PC-3 (cell line): Measurements from ENCODE around the gene ATOSA. TPM values are rescaled to one million over a fixed set of nuclear protein-coding genes. Genes with fewer than 3 reads are reported as not detected.

Experiments
- ATAC-seq: fragments of 200-7000 bp; cut with Tn5 transposase; 2 replicates; pipeline ENCODE4 v1.9.1; 2020; ENCODE audit warnings: mild to moderate bottlenecking, moderate library complexity
- Bru-seq: library from RNA; stranded (reverse); fragments of 400-500 nt; gene quantifications from one replicate; lab custom pipeline; 2021; lab: Mats Ljungman, UMichigan
- BruChase-seq, 2 experiments: library from RNA; stranded (reverse); fragments of 400-500 nt; gene quantifications; one replicate each; lab custom pipeline; 2021; lab: Mats Ljungman, UMichigan
- BruUV-seq: library from RNA; stranded (reverse); fragments of 400-500 nt; replicated peaks from 2 replicates; lab custom pipeline; 2021; lab: Mats Ljungman, UMichigan
- CTCF ChIA-PET: fragments of 300-600 bp; sonication (Branson Sonifier 250); formaldehyde crosslinking; loops from one replicate; lab custom pipeline; 2022; ENCODE audit warnings: antibody characterized with exemption; lab: Charles Lee
- POLR2A ChIA-PET: fragments of 300-600 bp; sonication (Branson Sonifier 250); formaldehyde crosslinking; loops from one replicate; lab custom pipeline; 2022; ENCODE audit warnings: antibody characterized with exemption; ENCODE audit not compliant: unreplicated experiment; lab: Charles Lee
- DNase-seq: peaks from one replicate; pipeline ENCODE4 v3.0.0-alpha.2; 2015
- H2AFZ ChIP-seq: fragments of 300-600 bp; sonication (generic); 2 replicates; pipeline ENCODE4 v1.6.0; 2016; ENCODE audit warnings: antibody characterized with exemption, low read length
- H3F3A ChIP-seq: fragments of 300-600 bp; sonication (generic); one replicate; pipeline ENCODE4 v1.6.0; 2017; ENCODE audit warnings: antibody characterized with exemption, low read length, control low read depth, mild to moderate bottlenecking; ENCODE audit not compliant: unreplicated experiment
- H3K27ac ChIP-seq: fragments of 300-600 bp; sonication (generic); 2 replicates; pipeline ENCODE4 v1.5.1; 2016; ENCODE audit warnings: mild to moderate bottlenecking, low read length
- H3K27me3 ChIP-seq: fragments of 300-600 bp; sonication (generic); 2 replicates; pipeline ENCODE4 v1.6.1; 2016; ENCODE audit warnings: low read length, mixed read lengths
- H3K36me3 ChIP-seq: fragments of 300-600 bp; sonication (generic); 2 replicates; pipeline ENCODE4 v1.6.1; 2016; ENCODE audit warnings: low read depth, mixed run types, low read length, mixed read lengths
- H3K4me1 ChIP-seq: fragments of 300-600 bp; sonication (generic); 2 replicates; pipeline ENCODE4 v1.5.1; 2016; ENCODE audit warnings: low read length; ENCODE audit not compliant: insufficient read depth
- H3K4me2 ChIP-seq: fragments of 300-600 bp; sonication (generic); 2 replicates; pipeline ENCODE4 v1.6.0; 2016; ENCODE audit warnings: low read length
- H3K4me3 ChIP-seq: fragments of 300-600 bp; sonication (generic); 2 replicates; pipeline ENCODE4 v1.5.1; 2016; ENCODE audit warnings: mild to moderate bottlenecking, low read length, mixed read lengths
- H3K79me2 ChIP-seq: fragments of 300-600 bp; sonication (generic); 2 replicates; pipeline ENCODE4 v1.6.1; 2017; ENCODE audit warnings: low read length, mixed read lengths
- H3K9ac ChIP-seq: fragments of 300-600 bp; sonication (generic); 2 replicates; pipeline ENCODE4 v1.6.0; 2016; ENCODE audit warnings: mild to moderate bottlenecking, low read length
- H3K9me2 ChIP-seq: fragments of 300-600 bp; sonication (generic); replicated peaks from 2 replicates; pipeline ENCODE4 v1.6.1; 2016; ENCODE audit warnings: mixed run types, low read length, mixed read lengths
- H3K9me3 ChIP-seq: fragments of 300-600 bp; sonication (generic); 2 replicates; pipeline ENCODE4 v1.6.1; 2016; ENCODE audit warnings: low read length, mixed read lengths
- H4K20me1 ChIP-seq: fragments of 300-600 bp; sonication (generic); 2 replicates; pipeline ENCODE4 v1.6.1; 2016; ENCODE audit warnings: low read length, mixed read lengths
- CTCF ChIP-seq: fragments of 300-600 bp; sonication (generic); conservative IDR thresholded peaks from 2 replicates; pipeline ENCODE4 v1.5.1; 2017; ENCODE audit warnings: antibody characterized with exemption, low read depth, mild to moderate bottlenecking, low read length
- EZH2 ChIP-seq: fragments of 300-600 bp; sonication (generic); IDR thresholded peaks from one replicate; pipeline ENCODE4 v1.6.1; 2017; ENCODE audit warnings: antibody characterized with exemption, mild to moderate bottlenecking, low read length; ENCODE audit not compliant: unreplicated experiment
- EZH2phosphoT487 ChIP-seq: fragments of 300-600 bp; sonication (generic); IDR thresholded peaks from 2 replicates; pipeline ENCODE4 v1.6.1; 2018; ENCODE audit warnings: mild to moderate bottlenecking, antibody characterized with exemption, low read length, borderline replicate concordance
- intact Hi-C: fragments of 100-400 bp; cut with micrococcal nuclease; formaldehyde crosslinking; loops from 2 replicates; pipeline ENCODE4 v1.9.0; 2023
- long read RNA-seq: library from polyadenylated mRNA; unstranded; transcript quantifications from one replicate; pipeline ENCODE4 v2.0.0, GENCODE V29; 2021; ENCODE audit not compliant: unreplicated experiment
- total RNA-seq: library from RNA; depleted of rRNA; stranded (reverse); fragments of >200 nt; gene quantifications from 2 replicates; pipeline ENCODE4 v1.2.3, GENCODE V29; 2014; rRNA removed

ATOSA gene, protein sequence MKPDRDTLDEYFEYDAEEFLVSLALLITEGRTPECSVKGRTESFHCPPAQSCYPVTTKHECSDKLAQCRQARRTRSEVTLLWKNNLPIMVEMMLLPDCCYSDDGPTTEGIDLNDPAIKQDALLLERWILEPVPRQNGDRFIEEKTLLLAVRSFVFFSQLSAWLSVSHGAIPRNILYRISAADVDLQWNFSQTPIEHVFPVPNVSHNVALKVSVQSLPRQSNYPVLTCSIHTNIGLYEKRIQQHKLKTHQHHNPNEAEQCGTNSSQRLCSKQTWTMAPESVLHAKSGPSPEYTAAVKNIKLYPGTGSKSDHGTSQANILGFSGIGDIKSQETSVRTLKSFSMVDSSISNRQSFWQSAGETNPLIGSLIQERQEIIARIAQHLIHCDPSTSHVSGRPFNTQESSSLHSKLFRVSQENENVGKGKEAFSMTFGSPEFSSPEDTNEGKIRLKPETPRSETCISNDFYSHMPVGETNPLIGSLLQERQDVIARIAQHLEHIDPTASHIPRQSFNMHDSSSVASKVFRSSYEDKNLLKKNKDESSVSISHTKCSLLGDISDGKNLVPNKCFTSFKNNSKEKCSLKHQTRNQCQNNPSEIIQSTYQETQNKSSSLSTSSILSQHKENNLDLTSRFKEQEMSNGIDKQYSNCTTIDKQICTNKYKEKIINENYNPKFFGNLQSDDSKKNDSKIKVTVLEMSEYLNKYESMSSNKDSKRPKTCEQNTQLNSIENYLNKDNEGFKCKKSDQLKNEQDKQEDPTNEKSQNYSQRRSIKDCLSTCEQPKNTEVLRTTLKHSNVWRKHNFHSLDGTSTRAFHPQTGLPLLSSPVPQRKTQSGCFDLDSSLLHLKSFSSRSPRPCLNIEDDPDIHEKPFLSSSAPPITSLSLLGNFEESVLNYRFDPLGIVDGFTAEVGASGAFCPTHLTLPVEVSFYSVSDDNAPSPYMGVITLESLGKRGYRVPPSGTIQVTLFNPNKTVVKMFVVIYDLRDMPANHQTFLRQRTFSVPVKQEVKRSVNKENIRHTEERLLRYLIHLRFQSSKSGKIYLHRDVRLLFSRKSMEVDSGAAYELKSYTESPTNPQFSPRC
- 6.5 and 8.7 TPM in 2 replicates for total RNA-seq
- percentile 72 among the genes with signal in this experiment for Bru-seq, nascent RNA
- BruChase-seq, experiment 1, labeled RNA remaining after a 6-hour chase, result percentile 55 among the genes with signal in this experiment
- percentile 71 among the genes with signal in this experiment for BruChase-seq, experiment 2, labeled RNA remaining after a 2-hour chase
- long read RNA-seq, full-length matches to known transcripts, result 3 of 13 reads
- long read RNA-seq, partial matches to known transcripts, result 2 of 13 reads
- long read RNA-seq, other reads (novel, unspliced or antisense), result 8 of 13 reads

- no peaks in the 10 kb centered on the region for H3K9me2 ChIP-seq
- no peaks in the 10 kb centered on the region for H3K36me3 ChIP-seq
- H2AFZ ChIP-seq, result peak within 1 kb of the TSS; percentile 97
- ATAC-seq (peak; percentile 78), DNase-seq (peak; percentile 73)
- peaks cover 19% of the 10 kb centered on the region; the same call in 1 of the 2 replicates for H3K4me1 ChIP-seq
- no peaks in the 10 kb centered on the region for H3K27me3 ChIP-seq
- peak within 1 kb of the TSS; percentile 68 for H3K9ac ChIP-seq
- H3K79me2 ChIP-seq, result peaks cover 13% of the 10 kb centered on the region
- intact Hi-C loops, result loop anchor here (2.0 to 5.0 kb wide), 3 partner anchors 27 to 345 kb away; partner anchors contain the start of gene ARPP19
- TF ChIP-seq CTCF (no peak), EZH2phosphoT487 (no peak), EZH2 (no peak)
- no peaks in the 10 kb centered on the region for H3F3A ChIP-seq
- CTCF ChIA-PET, result interaction anchor here (0.7 kb wide), 1 partner anchor 21 kb away, joined by 5 read pairs; no protein-coding TSS in a partner anchor
- H3K4me2 ChIP-seq, result peak within 1 kb of the TSS; percentile 95
- H4K20me1 ChIP-seq, result no peaks in the 10 kb centered on the region
- peak within 1 kb of the TSS; percentile 73 for H3K27ac ChIP-seq
- H3K9me3 ChIP-seq, result no peaks in the 10 kb centered on the region
- no TSS peak for BruUV-seq
- POLR2A ChIA-PET, result no interaction called here
- H3K4me3 ChIP-seq, result peak within 1 kb of the TSS; percentile 80
Observed at GRCh38 chr15:52679232-52680040, at the start of gene ATOSA. TSS of gene ATOSA (minus strand) at chr15:52679388. CDS start at chr15:52678021, 1,367 bp downstream.

GRCh38 chr15:52728899-52729298, 49.7 kb upstream of the ATOSA start:
- intact Hi-C loops, result loop anchor here (1.0 kb wide), 2 partner anchors 72 to 76 kb away; no protein-coding TSS in a partner anchor
- POLR2A ChIA-PET, result interaction anchor here (0.6 kb wide), 1 partner anchor 145 kb away, joined by 9 read pairs; no protein-coding TSS in a partner anchor
- CTCF ChIA-PET, result no interaction called here

More at GRCh38 chr15:52728899-52729298, 49.7 kb upstream of the ATOSA start:
- peak; percentile 71 for ATAC-seq
- no peaks in the 10 kb centered on the region for H3K36me3 ChIP-seq
- peaks cover 21% of the 10 kb centered on the region for H3K4me1 ChIP-seq
- H4K20me1 ChIP-seq, result no peaks in the 10 kb centered on the region
- peak overlapping the region; percentile 29; the same call in 1 of the 2 replicates for H2AFZ ChIP-seq
- no peak overlapping the region for H3K4me3 ChIP-seq
- H3K27me3 ChIP-seq, result no peaks in the 10 kb centered on the region
- H3F3A ChIP-seq, result no peaks in the 10 kb centered on the region
- TF ChIP-seq EZH2 (no peak), EZH2phosphoT487 (no peak), CTCF (no peak)
- peak; percentile 67 for DNase-seq
- H3K27ac ChIP-seq, result peak overlapping the region; percentile 12; the same call in 1 of the 2 replicates
- no peaks in the 10 kb centered on the region for H3K9me3 ChIP-seq
- no peaks in the 10 kb centered on the region for H3K9me2 ChIP-seq
- no peaks in the 10 kb centered on the region for H3K79me2 ChIP-seq
- BruUV-seq, result no TSS peak
- peak overlapping the region; percentile 27; the same call in 1 of the 2 replicates for H3K4me2 ChIP-seq
- no peak overlapping the region for H3K9ac ChIP-seq
